HTERT RPE-1 (cell line): ENCODE results near the gene CASP7.
"Not testable (repeated sequence)": the region's sequence is repeated elsewhere in the genome, so short reads cannot be mapped to it uniquely, and the experiment has no call there.

Experiments
- in situ Hi-C: fragments of 300-500 bp; cut with MboI; formaldehyde crosslinking; loops from 4 replicates; pipeline ENCODE4 v1.14.3; 2020; ENCODE audit warnings: low sequenced_read_pairs

CASP7 gene

GRCh38 chr10:113679463-113680189, at the start of gene CASP7:
Gene CASP7 (plus strand): TSS chr10:113679912. CDS start chr10:113697494, 17,582 bp downstream.
- in situ Hi-C loops, result no loop called here

- in situ Hi-C loops, result no loop called here
These were observed 48.7 kb upstream of the CASP7 start for GRCh38 chr10:113630929-113631533.

GRCh38 chr10:113631684-113632367, 47.9 kb upstream of the CASP7 start:
- in situ Hi-C loops, result no loop called here

GRCh38 chr10:113639966-113640365, 39.7 kb upstream of the CASP7 start:
- in situ Hi-C loops, result no loop called here

DNA sequence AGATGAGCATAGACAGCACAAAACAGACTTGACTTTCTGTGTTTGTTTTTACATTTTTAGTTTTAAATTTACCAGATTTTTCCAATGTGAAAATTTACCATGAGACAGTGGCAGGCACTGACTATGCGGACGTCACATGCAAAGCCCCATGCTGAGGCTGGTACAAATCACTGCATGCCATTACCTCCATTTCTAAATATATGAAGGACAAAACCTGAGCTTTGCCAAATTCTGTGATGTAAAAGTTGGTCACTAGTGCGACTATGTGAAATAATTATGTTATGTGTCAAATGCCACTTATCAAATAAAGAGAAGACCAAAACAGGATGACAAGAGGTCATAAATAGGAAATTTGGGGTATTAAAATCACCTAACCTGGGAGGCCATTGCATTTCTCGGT, 38.0 kb upstream of the CASP7 start:
- in situ Hi-C loops, result no loop called here

DNA sequence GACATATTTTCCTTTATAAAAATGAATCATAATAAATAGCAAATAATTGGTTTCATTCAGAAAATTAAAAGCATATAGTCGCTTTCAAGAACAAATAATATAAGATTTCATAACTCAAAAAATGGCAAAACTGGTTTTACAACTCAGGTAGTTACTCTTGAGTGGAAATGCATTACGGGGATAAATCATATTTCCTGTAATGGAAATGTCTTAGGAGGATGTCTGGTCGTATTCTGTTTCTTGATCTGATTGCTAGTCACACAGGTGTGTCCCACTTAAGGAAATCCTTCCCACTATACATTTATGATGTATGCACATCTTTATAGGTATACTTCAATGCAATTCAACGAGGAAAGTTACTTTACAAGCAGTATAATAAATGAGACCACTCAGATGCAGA, 36.5 kb upstream of the CASP7 start:
- in situ Hi-C loops, result no loop called here

DNA sequence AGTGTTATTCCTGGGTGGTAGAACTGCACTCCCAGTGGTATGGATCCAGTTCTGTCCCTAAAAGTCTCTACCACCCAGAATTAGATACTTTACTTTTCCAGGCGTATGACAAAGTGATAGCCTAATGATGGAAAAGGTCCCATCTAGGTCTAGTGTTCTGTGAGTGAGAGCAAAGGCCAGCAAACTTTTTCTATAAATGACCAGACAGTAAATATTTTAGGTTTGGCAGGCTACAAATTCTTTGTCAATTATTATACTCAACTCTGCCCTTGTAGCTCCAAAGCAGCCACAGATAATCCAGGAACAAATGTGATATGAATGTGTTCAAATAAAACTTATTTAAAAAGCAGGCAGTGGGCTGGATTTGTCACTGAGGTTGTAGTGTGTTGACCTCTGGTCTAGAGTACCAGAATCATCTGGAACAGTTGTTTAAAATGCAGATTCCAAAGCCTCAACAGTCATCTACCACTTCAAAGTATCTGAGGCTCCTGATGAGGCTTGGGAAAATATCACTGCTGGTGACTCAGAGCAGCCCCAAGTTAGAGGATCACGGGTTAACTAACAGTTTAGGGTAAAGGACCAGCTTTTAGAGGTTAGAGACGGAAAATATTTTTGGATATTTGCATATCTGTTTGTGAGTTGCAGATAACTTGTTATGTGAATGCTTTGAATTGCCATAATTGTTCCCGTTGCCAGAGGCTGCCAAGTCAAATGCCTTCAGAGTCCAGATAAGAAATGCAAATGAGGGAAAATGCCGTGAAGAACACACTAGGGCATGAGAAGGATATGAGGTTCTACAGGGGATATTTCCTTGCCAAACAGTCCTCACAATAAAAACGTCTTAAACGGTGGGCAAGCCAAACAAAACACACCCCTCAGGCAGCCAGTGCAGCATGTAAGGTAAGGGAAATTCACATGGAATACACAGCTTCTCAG, 35.3 kb upstream of the CASP7 start:
- in situ Hi-C loops, result no loop called here

DNA sequence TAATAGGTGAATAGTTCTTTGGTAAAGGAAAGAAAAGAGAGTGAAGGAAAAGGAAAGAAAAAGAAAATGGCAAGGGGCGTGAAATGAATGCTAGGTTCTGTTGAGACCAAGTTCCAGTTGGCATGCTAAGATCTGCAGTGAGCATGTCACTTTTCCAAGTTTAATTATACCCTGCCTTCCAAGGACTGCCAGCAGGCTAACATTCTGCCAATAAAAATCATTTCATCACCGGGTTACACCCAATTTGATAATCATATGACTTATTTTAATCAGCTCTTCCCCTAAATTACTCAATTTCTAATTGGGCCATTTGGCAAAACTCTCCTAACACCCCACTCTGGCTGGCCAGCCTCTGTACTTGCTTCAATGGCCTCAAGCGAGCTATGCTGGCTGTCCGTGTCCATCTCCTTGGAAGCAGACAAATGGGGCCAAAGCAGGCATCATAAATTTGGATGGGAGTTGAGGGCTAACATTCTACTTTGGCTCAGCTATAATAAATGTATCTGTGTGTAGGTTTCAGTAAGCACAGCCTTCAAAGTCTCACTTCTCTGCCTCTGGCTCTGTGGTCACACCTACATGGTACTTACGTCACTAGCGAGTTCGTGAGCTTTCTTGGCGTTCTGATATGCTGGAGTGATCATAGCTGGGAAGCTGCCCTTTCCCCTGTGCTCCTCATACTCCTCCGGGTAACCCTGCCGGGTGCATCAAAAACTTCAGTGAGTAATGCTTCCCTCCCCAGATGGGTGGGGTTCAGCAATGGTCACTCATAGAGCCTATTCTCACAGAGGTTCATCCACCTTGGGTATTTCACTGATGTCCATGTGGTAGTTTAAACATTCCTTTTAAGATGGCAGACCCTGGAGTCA, 33.1 kb upstream of the CASP7 start:
- in situ Hi-C loops, result no loop called here

DNA sequence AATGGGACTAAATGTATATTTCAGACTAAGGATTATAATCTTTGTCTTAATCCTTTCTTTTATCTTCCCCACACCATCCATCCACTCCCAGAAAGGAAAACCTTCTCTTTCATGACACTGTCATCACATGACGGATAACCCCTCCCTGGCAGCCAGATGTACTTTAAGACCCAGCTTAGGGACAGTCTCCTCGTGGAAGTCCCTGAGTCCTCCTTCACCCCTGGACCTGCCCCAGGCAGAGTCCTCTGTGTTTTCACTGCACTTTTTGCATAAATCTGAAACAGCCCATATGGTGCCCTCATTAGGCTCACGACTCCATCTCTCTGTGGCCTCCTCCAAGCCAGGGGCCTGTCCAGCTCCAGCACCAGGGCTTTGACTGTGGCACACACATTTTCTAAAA, 31.9 kb upstream of the CASP7 start:
- in situ Hi-C loops, result no loop called here

DNA sequence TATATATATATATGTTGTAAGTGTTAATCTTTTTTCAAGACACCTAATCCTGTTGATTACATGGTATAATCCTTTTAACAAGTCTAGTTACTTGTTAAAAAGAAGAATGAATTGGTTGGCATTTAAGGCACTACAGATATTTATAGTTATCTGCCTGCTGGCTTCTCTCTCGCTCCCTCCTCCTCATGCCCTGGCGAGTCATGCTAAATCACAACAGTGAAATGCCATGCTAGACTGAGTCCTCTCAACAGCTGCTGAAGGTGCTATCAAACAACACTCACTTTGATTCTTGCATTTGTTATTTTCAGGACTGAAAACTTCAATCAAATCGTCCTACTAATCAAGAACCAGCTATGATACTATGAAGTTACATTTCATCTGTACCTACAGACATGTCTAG, 31.2 kb upstream of the CASP7 start:
- in situ Hi-C loops, result no loop called here

GRCh38 chr10:113650172-113650571, 29.5 kb upstream of the CASP7 start:
- in situ Hi-C loops, result no loop called here

GRCh38 chr10:113651021-113651420, 28.7 kb upstream of the CASP7 start:
- in situ Hi-C loops, result no loop called here

DNA sequence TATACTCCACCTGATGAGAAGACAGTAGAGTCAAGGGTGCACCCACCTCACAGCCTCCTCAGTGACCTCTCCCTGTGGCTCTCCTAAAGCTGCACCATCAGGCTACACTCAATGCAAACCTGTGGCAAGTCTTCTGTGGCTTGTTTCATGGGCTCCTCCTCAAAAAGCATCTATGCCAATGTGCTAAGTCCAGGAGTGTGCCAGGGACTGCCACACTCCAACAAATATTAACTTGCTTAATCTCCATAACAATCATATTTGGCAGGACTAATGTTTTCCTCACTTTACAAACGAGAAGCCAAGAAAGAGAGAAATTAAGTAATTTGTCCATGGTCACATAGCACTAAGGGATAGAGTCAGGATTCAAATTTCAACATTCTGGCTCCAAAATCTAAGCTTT, 27.8 kb upstream of the CASP7 start:
- in situ Hi-C loops, result no loop called here

DNA sequence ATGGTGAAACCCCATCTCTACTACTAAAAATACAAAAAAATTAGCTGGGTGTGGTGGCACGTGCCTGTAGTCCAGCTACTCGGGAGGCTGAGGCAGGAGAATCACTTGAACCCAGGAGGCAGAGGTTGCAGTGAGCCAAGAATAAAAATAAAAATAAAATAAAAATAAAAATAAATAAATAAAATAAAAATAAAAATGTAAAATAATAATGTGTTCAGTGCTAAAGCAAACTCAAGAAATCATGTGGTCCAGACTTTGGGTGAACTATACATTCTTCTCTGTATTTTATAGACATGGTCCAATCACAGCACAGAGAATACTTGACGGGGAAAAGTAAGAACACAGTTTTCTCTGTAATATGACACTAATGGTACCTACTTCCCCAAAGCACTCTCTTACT, 27.3 kb upstream of the CASP7 start:
- in situ Hi-C loops, result not testable (repeated sequence)

DNA sequence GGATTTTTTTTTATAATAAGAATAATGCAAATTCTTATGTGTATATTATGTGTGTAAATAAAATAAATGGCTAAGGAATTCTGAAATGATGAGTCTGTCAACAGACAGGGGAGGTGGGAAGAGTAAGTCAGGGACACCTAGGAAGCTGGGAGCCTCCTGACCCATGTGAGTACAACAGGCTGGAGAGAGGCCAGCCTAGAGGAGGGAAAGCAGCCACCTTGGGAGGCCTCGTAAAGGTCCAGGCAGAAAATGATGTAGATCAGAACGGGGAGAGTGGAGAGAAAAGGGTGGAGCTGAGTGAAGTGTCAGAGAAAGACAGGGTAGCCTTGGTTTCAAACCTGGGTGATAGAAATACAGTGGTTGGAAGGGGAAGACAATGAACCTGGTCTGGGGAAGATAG, 22.8 kb upstream of the CASP7 start:
- in situ Hi-C loops, result no loop called here

DNA sequence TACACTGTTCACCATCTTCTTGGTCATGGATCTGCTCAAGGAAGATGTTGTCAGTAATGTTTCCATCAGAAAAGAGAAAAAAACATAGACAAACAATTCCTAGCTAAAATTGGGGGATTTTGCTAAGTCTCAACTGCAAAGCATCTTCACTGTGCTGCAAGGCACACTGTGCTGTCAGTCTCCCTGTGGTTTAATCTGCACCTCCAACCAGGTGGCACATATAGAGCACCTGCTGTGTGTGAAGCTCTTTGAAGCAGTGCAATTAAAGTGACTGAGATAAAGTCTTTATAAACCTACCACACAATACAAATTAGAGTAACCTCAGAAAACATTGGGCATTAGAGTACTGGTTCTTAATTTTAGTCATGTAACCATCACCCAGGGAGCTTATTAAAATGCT, 22.2 kb upstream of the CASP7 start:
- in situ Hi-C loops, result no loop called here

DNA sequence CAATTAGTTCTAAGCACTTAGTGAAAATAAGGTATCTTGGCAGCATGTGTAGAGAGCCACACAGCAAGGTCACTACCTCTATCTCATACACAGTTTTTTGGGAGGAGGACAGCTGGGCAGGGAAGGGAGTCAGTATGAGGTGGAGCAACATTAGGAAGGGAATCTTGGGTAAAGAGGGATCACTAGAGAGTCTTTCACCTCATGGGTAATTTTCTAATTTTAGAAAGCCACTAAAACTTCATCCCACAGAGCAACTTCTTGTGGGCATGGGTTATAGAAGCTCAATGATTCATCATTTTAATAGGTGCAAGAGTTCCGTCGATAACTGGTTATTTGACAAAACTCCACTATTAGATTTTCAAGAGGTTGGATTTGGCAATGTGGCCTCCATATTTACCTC, 18.4 kb upstream of the CASP7 start:
- in situ Hi-C loops, result no loop called here

DNA sequence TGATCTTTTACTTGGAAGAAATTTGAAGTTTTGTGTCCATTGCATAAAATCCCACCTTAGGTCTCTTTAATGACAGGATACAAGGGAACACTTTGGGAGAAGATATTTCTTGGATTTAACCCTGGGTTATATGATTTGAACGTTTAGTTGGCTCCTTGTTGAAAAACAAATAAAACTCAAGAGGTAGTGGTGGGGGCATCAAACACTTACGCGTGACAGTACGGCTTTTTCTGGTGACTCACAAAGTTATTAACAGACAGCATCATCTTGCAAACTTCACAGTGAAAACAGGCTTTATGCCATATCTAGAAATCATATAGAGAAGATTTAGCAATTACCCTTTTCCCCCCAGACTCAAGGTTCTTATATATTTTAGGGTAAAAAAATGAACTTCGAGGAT, 16.6 kb upstream of the CASP7 start:
- in situ Hi-C loops, result no loop called here

GRCh38 chr10:113663908-113664307, 15.8 kb upstream of the CASP7 start, which contains the start of gene NRAP:
Gene NRAP (minus strand): TSS chr10:113664041. CDS start chr10:113663882, 159 bp downstream.
- in situ Hi-C loops, result no loop called here

DNA sequence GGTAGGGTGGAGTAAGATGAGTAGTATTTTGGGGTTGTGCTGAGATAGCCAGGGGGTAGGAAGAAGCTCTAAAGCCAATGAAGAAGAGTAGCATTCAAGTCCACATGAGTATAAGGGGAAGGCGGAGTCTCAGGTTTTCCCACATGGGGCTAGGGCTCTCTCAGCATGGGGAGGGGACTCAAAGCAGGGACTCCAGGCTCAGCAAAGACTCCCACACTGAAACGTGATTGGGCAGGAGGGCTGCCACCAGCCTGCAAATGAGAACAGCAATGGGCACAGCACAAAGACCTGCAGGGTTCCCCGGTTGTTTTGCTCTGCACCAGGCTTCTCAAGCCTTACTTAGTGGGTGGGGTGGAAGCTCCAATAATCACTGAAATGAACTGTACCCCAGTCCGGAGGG, 14.4 kb upstream of the CASP7 start:
- in situ Hi-C loops, result no loop called here
